NCI-H748 (cell line): ENCODE results near the gene SLC27A1.
A peak's percentile ranks its signal among the peaks of the same experiment; 100 is the strongest.

Experiments
- DNase-seq: peaks from one replicate; lab custom pipeline; 2025; ENCODE audit not compliant: unreplicated experiment; lab: John Stamatoyannopoulos, UW

The SLC27A1 gene

GRCh38 chr19:17470068-17470841, at the start of gene SLC27A1:
TSS of gene SLC27A1 (plus strand) at chr19:17470524. CDS start at chr19:17470541, 17 bp downstream.
- DNase-seq: peak; percentile 96

DNA sequence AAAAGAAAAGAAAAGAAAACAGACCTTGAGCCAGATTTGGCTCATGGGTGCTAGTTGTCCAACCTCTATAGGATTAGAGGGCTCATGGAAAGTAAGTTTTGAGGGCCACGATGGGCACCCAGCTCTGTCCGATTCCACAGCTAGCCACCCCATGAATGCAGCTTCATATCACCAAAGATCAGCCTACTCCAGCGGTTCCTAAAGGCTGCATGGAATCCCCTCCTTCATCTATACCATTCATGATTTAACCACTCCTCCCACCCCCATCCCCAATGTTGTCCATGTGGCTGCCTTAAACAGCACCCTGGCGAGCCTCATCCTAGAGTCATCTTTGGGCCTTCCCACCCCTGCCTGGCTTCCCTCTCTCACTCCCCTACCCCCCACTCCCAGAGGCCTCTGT, 48.4 kb upstream of the SLC27A1 start:
- no peak for DNase-seq

DNA sequence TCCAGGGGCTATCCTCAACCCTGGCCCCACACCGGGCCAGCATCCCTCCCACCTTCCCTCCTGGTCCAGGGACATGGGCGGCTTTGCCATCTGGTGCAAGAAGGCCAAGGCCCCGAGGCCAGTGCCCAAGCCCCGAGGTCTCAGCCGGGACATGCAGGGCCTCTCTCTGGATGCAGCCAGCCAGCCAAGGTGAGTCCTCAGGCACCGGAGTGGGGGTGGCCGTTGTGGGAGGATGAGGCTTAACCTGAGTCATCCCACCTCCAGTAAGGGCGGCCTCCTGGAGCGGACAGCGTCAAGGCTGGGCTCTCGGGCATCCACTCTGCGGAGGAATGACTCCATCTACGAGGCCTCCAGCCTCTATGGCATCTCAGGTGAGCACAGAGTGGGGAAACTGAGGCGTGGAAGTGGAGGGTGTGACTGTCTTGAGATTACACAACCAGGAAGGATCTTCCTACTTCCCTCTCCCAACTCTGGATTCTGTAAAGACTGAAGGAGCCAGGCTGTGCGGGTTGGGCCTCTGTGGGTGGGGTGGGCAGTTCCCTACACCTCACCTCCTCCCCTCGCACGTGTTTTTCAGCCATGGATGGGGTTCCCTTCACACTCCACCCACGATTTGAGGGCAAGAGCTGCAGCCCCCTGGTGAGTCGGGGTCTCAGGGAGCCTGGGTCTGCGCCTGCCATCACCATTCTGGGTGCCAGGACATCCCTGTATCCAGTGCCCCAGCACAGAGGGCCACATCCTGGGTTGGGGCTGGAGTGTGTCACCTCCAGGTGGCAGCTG, 46.7 kb upstream of the SLC27A1 start:
- DNase-seq: no peak

DNA sequence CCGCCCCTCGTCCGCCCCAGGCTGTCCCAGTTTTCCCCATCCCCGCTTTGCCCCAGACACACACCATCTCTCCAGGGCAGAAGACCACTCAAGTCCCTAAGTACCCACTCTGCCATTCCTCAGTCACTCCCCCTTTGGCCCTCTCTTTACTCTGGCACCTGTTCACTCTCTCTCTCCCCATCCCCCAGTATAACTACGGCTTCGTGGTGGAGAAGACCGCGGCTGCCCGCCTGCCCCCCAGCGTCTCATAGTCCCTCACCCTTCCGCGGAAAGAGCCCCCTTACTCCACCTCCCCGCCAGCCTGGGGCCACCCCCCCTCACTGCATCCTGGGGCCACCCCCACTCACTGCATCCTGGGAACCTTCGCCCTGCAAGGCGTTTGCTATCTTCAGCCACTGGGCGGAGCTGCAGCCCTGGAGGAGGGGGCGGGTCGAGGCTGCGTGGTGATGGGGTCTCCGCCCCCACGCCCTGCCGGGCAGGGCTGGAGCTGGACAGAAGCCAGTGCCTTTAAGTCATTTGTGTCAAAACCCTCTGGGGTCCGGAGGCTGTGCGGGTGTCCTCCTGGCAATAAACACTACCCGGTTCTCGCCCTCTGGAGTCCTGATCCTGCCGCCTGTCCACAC, 45.5 kb upstream of the SLC27A1 start:
- DNase-seq: peak; percentile 68

GRCh38 chr19:17429641-17430113, 40.6 kb upstream of the SLC27A1 start:
- DNase-seq: no peak

- no peak for DNase-seq
Measured at GRCh38 chr19:17431417-17431816, 38.9 kb upstream of the SLC27A1 start.

DNA sequence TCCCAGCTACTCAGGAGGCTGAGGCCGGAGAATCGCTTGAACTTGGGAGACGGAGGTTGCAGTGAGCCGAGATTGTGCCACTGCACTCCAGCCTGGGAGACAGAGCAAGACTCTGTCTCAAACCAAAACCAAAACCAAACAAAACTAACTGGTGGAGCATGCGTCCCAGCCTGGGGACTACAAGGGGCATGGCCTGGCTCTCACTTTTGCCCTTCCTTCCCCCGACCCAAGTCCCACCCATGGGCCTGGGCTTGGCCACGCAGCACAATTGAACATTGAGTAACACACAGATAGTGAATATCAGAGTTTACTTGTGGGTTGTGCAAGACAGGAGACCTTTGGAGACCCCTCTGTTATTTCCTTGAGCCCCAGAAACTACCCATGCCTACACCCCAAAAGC, 35.1 kb upstream of the SLC27A1 start:
- no peak for DNase-seq

- no peak for DNase-seq
Measured at GRCh38 chr19:17436094-17436873, 34.0 kb upstream of the SLC27A1 start.

GRCh38 chr19:17436874-17437267, 33.5 kb upstream of the SLC27A1 start:
- no peak for DNase-seq

DNA sequence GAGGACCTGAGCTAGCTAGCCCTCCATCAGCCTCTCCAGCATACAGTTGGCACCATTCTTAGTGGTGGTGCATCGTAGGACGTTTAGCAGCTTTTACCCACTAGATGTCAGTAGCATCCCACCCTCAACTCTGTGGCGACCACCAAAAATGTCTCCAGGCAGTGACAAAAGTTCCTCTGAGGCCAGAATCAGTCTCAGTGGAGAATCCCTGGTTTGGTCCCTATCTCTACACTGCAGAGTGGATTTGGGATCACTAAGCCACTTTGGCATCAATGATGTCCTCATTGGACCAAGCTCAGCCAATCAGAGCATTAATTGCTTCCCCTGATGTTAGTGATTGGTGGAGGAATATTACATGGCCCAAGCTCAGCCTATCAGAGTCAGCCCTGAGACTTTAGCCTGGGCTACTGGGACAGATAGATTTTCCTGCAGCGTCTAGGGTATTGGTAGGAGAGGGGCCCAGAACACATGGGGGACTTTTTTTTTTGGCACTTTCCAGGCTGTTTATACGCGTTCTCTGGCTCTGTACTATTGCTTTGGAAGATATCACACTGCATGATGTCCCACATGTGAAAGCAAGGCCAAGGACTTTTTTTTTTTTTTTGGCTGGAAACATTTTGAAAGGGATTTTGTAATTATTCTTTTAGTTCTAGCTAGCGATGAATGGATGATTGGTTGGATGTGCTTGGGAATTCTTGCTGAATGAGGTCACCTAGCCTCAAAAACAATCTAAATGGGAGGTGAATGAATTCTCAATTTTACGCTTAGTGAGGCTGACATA, 28.9 kb upstream of the SLC27A1 start:
- DNase-seq: peak; percentile 33

- DNase-seq: no peak
Measured at GRCh38 chr19:17445526-17446165, 24.7 kb upstream of the SLC27A1 start.

- no peak for DNase-seq
Measured at GRCh38 chr19:17447704-17448130, 22.6 kb upstream of the SLC27A1 start.

GRCh38 chr19:17448131-17448967, 22.0 kb upstream of the SLC27A1 start, which contains the start of gene TMEM221:
TSS of gene TMEM221 (minus strand) at chr19:17448668. CDS start at chr19:17448462, 206 bp downstream.
- peak; percentile 29 for DNase-seq

DNA sequence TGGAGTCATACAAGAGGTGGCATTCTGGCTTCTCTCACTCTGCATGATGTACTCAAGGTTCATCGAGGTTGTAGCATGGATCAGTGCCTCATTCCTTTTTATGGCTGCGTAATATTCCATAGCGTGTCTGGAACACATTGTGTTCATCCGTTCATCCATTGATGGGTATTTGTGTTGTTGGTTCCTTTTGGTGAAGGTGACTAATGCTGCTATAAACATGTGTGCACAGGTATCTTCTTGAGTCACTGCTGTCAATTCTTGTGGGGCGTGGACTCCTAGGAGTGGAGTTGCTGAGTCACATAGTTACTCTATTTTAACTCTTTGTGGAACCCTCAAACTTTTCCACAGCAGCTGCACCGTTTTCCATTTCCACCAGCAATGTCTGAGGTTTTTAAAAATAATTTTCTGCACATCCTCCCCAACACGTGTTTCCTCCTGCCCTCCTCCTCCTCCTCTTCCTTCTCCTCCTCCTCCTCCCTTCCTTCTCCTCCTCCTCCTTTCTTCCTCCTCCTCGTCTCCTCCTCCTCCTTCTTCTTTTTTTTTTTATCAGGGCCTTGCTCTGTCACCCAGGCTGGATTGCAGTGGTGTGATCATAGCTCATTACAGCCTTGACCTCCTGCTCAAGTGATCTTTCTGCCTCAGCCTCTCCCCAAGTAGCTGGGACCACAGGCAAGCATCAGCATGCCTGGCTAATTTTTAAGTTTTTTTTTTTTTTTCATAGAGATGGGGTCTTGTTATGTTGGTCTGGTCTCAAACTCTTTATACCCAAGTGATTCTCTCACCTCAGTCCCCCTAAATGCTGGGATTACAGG, 19.9 kb upstream of the SLC27A1 start:
- DNase-seq: no peak

DNA sequence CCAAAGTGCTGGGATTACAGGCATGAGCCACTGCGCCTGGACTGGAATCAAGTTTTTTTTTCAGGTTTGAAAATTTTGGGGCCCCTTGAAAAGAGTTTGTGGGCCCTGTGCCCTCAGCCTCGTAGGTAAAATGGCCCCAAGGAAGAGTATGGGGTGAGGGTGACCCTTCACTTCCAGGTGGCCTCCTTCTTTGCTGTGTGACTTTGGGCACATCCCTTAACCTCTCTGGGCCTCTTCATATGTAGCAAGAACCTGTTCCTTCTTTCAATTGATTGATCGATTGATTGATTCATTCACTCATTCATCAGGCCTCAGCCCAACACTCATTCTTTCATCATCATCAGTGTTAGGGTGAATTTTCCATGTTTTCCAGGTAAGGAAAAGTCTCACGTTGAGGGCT, 18.5 kb upstream of the SLC27A1 start:
- no peak for DNase-seq

DNA sequence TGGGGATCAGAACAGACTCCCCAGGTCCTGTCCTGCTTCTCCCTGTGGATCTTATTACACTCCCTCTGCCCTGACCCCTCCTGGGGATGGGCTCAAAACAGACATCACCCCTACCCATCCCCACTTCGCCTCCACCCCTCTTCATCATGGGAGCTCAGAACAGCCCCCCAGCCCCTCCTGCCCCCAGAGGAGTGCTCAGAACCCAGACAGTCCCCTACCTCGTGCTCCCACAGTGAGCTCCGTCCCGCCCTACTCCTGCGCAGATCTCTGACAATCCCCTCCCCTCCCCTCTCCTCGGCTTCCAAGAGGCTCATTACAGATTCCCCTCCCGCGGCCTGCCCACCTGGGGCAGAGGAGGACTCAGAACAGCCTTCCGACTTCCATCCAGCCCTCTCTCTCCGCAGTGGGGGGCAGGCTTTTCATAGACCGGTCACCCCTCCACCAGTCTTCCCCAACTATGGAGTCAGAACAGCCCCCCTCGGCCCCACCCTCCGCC, 15.7 kb upstream of the SLC27A1 start:
- no peak for DNase-seq

DNA sequence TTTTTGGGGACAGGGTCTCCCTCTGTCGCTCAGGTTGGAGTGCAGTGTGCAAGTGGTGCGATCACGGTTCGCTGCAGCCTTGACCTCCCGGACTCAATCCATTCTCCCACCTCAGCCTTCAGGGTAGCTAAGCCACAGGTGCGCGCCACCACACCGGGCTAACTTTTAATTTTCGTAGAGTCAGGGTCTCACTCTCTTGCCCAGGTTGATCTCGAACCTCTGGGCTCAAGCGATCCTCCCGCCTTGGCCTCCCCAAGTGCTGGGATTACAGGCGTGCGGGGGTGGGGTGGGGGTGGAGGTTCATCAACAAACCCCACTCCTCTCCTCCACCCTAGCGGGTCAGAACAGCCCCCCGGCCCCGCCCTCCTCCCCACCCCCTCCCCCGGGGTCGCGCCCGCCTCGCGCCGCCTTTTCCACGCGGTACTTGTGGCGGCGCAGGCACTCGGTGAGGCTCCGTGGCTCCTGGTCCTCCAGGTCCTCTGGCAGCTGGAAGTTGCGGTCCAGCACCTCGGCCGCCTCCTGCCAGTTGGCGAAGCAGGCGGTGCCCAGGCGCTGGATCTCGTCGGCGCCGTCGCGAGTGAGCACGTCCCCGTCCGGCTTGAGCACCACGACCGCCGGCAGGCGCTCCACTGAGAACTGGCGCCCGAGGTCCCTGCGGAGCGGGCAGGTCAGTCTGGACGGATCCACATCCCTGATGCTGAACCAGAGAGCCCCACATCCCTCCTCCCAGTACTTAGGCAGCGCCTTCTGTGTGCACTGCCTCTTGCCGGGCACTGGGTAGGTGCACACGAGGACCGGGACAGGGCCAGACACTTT, 14.8 kb upstream of the SLC27A1 start:
- peak; percentile 29 for DNase-seq
